ENCODE measurements around the gene CKLF. TPM values are rescaled to one million over a fixed set of nuclear protein-coding genes. Genes with fewer than 3 reads are reported as not detected.

The CKLF gene
- polyA plus RNA-seq, 1 of the 3 experiments (the other 2 are of a cell fraction) = 211 TPM

- Histone ChIP-seq H3K9me3 (no peaks in the 10 kb centered on the region), H3K4me3 (ENCODE audit: low read depth in 2 of 2, low read length in 1 of 2) (no peak overlapping the region), H3K27ac (ENCODE audit: low read depth in 2 of 2, low read length in 1 of 2) (no peak overlapping the region), H3K4me1 (ENCODE audit: control insufficient read depth in 1 of 2, insufficient read depth in 2 of 2, low read depth in 1 of 2, low read length in 1 of 2) (no peaks in the 10 kb centered on the region), H3K36me3 (replicated peaks in 1 of 2; ENCODE audit: control insufficient read depth in 1 of 2, insufficient read depth in 2 of 2, low read length in 1 of 2) (peaks cover 6 to 11% of the 10 kb centered on the region in 2 experiments), H2AFZ (ENCODE audit: low read depth) (no peak overlapping the region), H3F3A (replicated peaks; ENCODE audit: insufficient read depth) (no peaks in the 10 kb centered on the region), H3K9me2 (no peaks in the 10 kb centered on the region), H3K9ac (no peak overlapping the region), H3K79me2 (ENCODE audit: insufficient read depth) (no peaks in the 10 kb centered on the region), H4K20me1 (ENCODE audit: insufficient read depth) (no peaks in the 10 kb centered on the region), H3K27me3 (ENCODE audit: insufficient read depth) (no peaks in the 10 kb centered on the region), H3K4me2 (no peak overlapping the region)
- no peak for DNase-seq
- CTCF ChIA-PET = no interaction called here
- POLR2A ChIA-PET = no interaction called here
- WGBS (ENCODE audit: low lambda C conversion rate) = 97% methylated on average over 18 of the region's 18 CpGs
- TF ChIP-seq PBX3 (IDR thresholded peaks at IDR 0.05) (no peak), EZH2phosphoT487 (IDR thresholded peaks at IDR 0.05; ENCODE audit: borderline replicate concordance, low read depth) (no peak), TEAD4 (IDR thresholded peaks at IDR 0.05; ENCODE audit: borderline replicate concordance, insufficient read depth) (no peak), YY1 (IDR thresholded peaks at IDR 0.05; ENCODE audit: low read depth) (no peak), ELF1 (IDR thresholded peaks at IDR 0.05) (no peak), FOSL2 (IDR thresholded peaks at IDR 0.05; ENCODE audit: borderline replicate concordance, low read depth) (no peak), FOXJ3 (CRISPR knock-in tag; IDR thresholded peaks at IDR 0.05) (no peak), NFIC (IDR thresholded peaks at IDR 0.05; ENCODE audit: borderline replicate concordance) (no peak), SIN3A (IDR thresholded peaks at IDR 0.05; ENCODE audit: borderline replicate concordance, low read depth, low read length) (no peak), TCF12 (IDR thresholded peaks at IDR 0.05) (no peak), GABPA (IDR thresholded peaks at IDR 0.05; ENCODE audit: low read depth) (no peak), RAD21 (IDR thresholded peaks at IDR 0.05; ENCODE audit: low read length) (no peak), NRF1 (IDR thresholded peaks at IDR 0.05; ENCODE audit: low read depth, low read length) (no peak)
These were observed 10.7 kb upstream of the CKLF start for GRCh38 chr16:66541388-66542355.

GRCh38 chr16:66542396-66542795 lies 10.0 kb upstream of the CKLF start:
- 95% methylated on average over 2 of the region's 3 CpGs for WGBS (ENCODE audit: low lambda C conversion rate)
- ChIA-PET CTCF (no interaction called here), POLR2A (no interaction called here)
- TF ChIP-seq, protein P1, sequence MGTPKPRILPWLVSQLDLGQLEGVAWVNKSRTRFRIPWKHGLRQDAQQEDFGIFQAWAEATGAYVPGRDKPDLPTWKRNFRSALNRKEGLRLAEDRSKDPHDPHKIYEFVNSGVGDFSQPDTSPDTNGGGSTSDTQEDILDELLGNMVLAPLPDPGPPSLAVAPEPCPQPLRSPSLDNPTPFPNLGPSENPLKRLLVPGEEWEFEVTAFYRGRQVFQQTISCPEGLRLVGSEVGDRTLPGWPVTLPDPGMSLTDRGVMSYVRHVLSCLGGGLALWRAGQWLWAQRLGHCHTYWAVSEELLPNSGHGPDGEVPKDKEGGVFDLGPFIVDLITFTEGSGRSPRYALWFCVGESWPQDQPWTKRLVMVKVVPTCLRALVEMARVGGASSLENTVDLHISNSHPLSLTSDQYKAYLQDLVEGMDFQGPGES (IDR thresholded peaks at IDR 0.05; ENCODE audit: low read depth, low read length) = no peak
- TF ChIP-seq PBX3 (IDR thresholded peaks at IDR 0.05) (no peak), NRF1 (IDR thresholded peaks at IDR 0.05; ENCODE audit: low read depth, low read length) (no peak), RCOR1 (IDR thresholded peaks at IDR 0.05; ENCODE audit: low read length) (no peak), POLR2AphosphoS5 (IDR thresholded peaks at IDR 0.05; ENCODE audit: low read depth, low read length) (no peak), TEAD4 (IDR thresholded peaks at IDR 0.05; ENCODE audit: borderline replicate concordance, insufficient read depth) (no peak), FOSL2 (IDR thresholded peaks at IDR 0.05; ENCODE audit: borderline replicate concordance, low read depth) (no peak)
- TF ChIP-seq, protein P2, sequence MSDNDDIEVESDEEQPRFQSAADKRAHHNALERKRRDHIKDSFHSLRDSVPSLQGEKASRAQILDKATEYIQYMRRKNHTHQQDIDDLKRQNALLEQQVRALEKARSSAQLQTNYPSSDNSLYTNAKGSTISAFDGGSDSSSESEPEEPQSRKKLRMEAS (IDR thresholded peaks at IDR 0.05; ENCODE audit: low read depth) = no peak
- Histone ChIP-seq H3K9me2 (no peaks in the 10 kb centered on the region), H3K27ac (ENCODE audit: low read depth in 2 of 2, low read length in 1 of 2) (no peak overlapping the region), H3K4me1 (ENCODE audit: control insufficient read depth in 1 of 2, insufficient read depth in 2 of 2, low read depth in 1 of 2, low read length in 1 of 2) (no peaks in the 10 kb centered on the region), H3K36me3 (replicated peaks in 1 of 2; ENCODE audit: control insufficient read depth in 1 of 2, insufficient read depth in 2 of 2, low read length in 1 of 2) (peaks cover 3 to 11% of the 10 kb centered on the region in 2 experiments), H4K20me1 (ENCODE audit: insufficient read depth) (no peaks in the 10 kb centered on the region), H3K4me2 (no peak overlapping the region), H2AFZ (ENCODE audit: low read depth) (no peak overlapping the region), H3K9me3 (no peaks in the 10 kb centered on the region), H3F3A (replicated peaks; ENCODE audit: insufficient read depth) (no peaks in the 10 kb centered on the region), H3K4me3 (ENCODE audit: low read depth in 2 of 2, low read length in 1 of 2) (no peak overlapping the region), H3K79me2 (ENCODE audit: insufficient read depth) (no peaks in the 10 kb centered on the region), H3K27me3 (ENCODE audit: insufficient read depth) (no peaks in the 10 kb centered on the region), H3K9ac (no peak overlapping the region)
- no peak for DNase-seq

All from SK-N-SH (cell line).